ENCODE results near the gene PIGT.
A peak's percentile ranks its signal among the peaks of the same experiment; 100 is the strongest.

The PIGT gene

DNA sequence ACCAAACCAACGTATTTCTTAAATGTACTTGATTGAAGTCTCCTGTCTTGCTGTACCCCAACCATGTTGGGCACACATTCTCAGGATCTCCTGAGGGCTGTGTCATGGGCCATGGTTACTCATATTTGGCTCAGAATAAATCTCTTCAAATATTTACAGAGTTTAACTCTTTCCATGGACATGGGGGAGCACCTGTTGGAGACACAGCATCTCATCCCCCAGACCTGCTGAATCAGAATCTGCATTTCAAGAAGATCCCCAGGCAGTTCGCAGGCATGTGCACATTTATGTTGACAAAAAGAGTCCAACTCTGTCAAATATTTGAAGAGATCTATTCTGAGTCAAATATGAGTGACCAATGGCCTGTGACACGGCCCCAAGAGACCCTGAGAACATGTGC is 24.5 kb downstream of the PIGT start:
- POLR2A ChIA-PET, result no interaction called here
- CTCF ChIA-PET, result interaction anchor here (0.5 kb wide), 1 partner anchor 117 kb away, joined by 3 read pairs; no protein-coding TSS in a partner anchor

GRCh38 chr20:45440891-45441685 is 25.1 kb downstream of the PIGT start:
- ChIA-PET CTCF (interaction anchor here (0.5 kb wide), 1 partner anchor 118 kb away, joined by 3 read pairs; no protein-coding TSS in a partner anchor), POLR2A (no interaction called here)
- no peak for DNase-seq (ENCODE audit: extremely low spot score)
- TF ChIP-seq L3MBTL2 (conservative IDR thresholded peaks at IDR 0.05), result no peak
- TF ChIP-seq ZNF384 (IDR thresholded peaks at IDR 0.05), result no peak
- no peak for TF ChIP-seq PKNOX1 (IDR thresholded peaks at IDR 0.05)
- no peak for TF ChIP-seq TARDBP (IDR thresholded peaks at IDR 0.05)
- TF ChIP-seq SP1 (IDR thresholded peaks at IDR 0.05), result no peak
- no peak for TF ChIP-seq FOXM1 (IDR thresholded peaks at IDR 0.05; ENCODE audit: borderline replicate concordance)
- TF ChIP-seq CTBP1 (IDR thresholded peaks at IDR 0.05; ENCODE audit: borderline replicate concordance), result no peak
- no peak for TF ChIP-seq BHLHE40 (IDR thresholded peaks at IDR 0.05; ENCODE audit: borderline replicate concordance)
- TF ChIP-seq ARNT (IDR thresholded peaks at IDR 0.05), result no peak
- TF ChIP-seq FOXA1 (IDR thresholded peaks at IDR 0.05), result no peak
- no peak for TF ChIP-seq FOXK2 (IDR thresholded peaks at IDR 0.05)
- TF ChIP-seq NFRKB (IDR thresholded peaks at IDR 0.05), result no peak
- TF ChIP-seq ELF4 (IDR thresholded peaks at IDR 0.05), result no peak
- TF ChIP-seq SUZ12 (IDR thresholded peaks at IDR 0.05), result no peak
- no peak for TF ChIP-seq HDGF (IDR thresholded peaks at IDR 0.05; ENCODE audit: borderline replicate concordance)
- no peak for TF ChIP-seq LEF1 (IDR thresholded peaks at IDR 0.05; ENCODE audit: borderline replicate concordance)

More for the DNA sequence above, 24.5 kb downstream of the PIGT start:
- no peak for DNase-seq (ENCODE audit: extremely low spot score)
- TF ChIP-seq ELF4 (IDR thresholded peaks at IDR 0.05) (no peak), L3MBTL2 (conservative IDR thresholded peaks at IDR 0.05) (no peak), TARDBP (IDR thresholded peaks at IDR 0.05) (no peak), HDGF (IDR thresholded peaks at IDR 0.05; ENCODE audit: borderline replicate concordance) (no peak), ZNF384 (IDR thresholded peaks at IDR 0.05) (no peak), FOXA1 (IDR thresholded peaks at IDR 0.05) (no peak), ARNT (IDR thresholded peaks at IDR 0.05) (no peak), LEF1 (IDR thresholded peaks at IDR 0.05; ENCODE audit: borderline replicate concordance) (no peak), PKNOX1 (IDR thresholded peaks at IDR 0.05) (no peak), FOXM1 (IDR thresholded peaks at IDR 0.05; ENCODE audit: borderline replicate concordance) (no peak), CTBP1 (IDR thresholded peaks at IDR 0.05; ENCODE audit: borderline replicate concordance) (no peak), BHLHE40 (IDR thresholded peaks at IDR 0.05; ENCODE audit: borderline replicate concordance) (no peak)

GRCh38 chr20:45441746-45442145 is 25.8 kb downstream of the PIGT start:
- no peak for DNase-seq (ENCODE audit: extremely low spot score)
- POLR2A ChIA-PET, result no interaction called here
- TF ChIP-seq BHLHE40 (IDR thresholded peaks at IDR 0.05; ENCODE audit: borderline replicate concordance), result no peak
- no peak for TF ChIP-seq SUZ12 (IDR thresholded peaks at IDR 0.05)
- TF ChIP-seq PKNOX1 (IDR thresholded peaks at IDR 0.05), result no peak
- TF ChIP-seq NFRKB (IDR thresholded peaks at IDR 0.05), result no peak
- no peak for TF ChIP-seq ZNF384 (IDR thresholded peaks at IDR 0.05)
- no peak for TF ChIP-seq FOXK2 (IDR thresholded peaks at IDR 0.05)
- no peak for TF ChIP-seq HDGF (IDR thresholded peaks at IDR 0.05; ENCODE audit: borderline replicate concordance)
- no peak for TF ChIP-seq TARDBP (IDR thresholded peaks at IDR 0.05)
- TF ChIP-seq LEF1 (IDR thresholded peaks at IDR 0.05; ENCODE audit: borderline replicate concordance), result no peak
- no peak for TF ChIP-seq SP1 (IDR thresholded peaks at IDR 0.05)
- TF ChIP-seq FOXA1 (IDR thresholded peaks at IDR 0.05), result no peak
- no peak for TF ChIP-seq L3MBTL2 (conservative IDR thresholded peaks at IDR 0.05)
- TF ChIP-seq ARNT (IDR thresholded peaks at IDR 0.05), result no peak
- TF ChIP-seq CTBP1 (IDR thresholded peaks at IDR 0.05; ENCODE audit: borderline replicate concordance), result no peak
- no peak for TF ChIP-seq FOXM1 (IDR thresholded peaks at IDR 0.05; ENCODE audit: borderline replicate concordance)
- TF ChIP-seq ELF4 (IDR thresholded peaks at IDR 0.05), result no peak
- CTCF ChIA-PET, result no interaction called here

DNA sequence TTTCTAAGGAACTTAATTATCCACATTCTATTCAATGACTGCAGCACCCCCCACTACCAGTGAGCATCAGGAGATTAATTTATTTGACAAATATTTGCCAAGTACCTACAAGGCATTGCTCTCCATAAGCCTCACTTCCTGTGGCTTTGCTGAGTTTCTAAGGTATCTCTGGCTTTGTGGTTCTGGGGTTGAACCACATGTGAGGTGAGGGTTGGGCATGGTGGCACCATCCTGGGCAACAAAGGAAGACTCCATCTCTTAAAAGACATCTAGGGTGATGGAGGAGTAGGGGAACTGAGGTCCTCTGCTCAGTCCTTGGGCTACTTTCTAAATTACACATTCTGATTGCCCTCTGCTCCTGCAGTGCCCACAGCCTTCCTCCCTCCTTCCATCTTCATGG is 28.1 kb downstream of the PIGT start:
- CTCF ChIA-PET, result no interaction called here
- DNase-seq (ENCODE audit: extremely low spot score), result no peak
- TF ChIP-seq ELF4 (IDR thresholded peaks at IDR 0.05), result no peak
- TF ChIP-seq PKNOX1 (IDR thresholded peaks at IDR 0.05), result no peak
- TF ChIP-seq NFRKB (IDR thresholded peaks at IDR 0.05), result no peak
- TF ChIP-seq TARDBP (IDR thresholded peaks at IDR 0.05), result no peak
- TF ChIP-seq FOXM1 (IDR thresholded peaks at IDR 0.05; ENCODE audit: borderline replicate concordance), result no peak
- TF ChIP-seq FOXK2 (IDR thresholded peaks at IDR 0.05), result no peak
- POLR2A ChIA-PET, result no interaction called here

DNA sequence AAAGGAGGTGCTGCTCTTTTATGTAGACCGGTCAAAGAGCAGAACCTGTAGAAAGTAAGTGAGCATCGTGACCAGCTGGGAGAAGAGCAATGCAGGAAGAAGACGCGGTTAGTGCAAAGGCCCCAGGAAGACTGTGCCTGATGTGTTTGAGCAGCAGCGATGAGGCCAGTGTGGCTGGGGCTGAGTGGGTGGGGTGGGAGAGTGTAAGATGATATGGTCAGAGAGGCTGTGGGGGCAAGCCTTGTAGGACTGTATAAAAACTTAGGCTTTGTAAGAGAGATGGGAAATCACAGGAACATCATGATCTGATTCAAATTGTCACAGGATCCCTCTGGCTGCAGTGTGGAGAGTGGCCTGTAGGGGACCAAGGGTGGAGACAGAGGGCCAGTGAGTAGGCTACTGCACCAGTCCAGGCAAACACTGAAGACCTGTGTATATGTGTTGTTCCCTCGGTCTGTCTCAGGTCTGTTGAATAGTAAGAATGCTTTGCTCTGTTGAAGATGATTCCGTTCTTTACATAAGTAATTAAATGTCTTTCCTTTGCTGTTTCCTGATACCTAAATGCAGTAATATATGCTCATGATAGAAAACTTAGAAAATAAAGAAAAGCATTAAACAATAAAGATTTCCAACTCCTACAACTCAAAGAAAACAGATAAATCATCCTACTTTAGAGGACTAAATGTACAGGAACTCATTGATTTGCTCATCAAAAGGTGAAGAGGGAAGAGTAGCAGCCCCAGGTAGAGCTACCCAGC is 30.0 kb downstream of the PIGT start:
- POLR2A ChIA-PET, result no interaction called here
- TF ChIP-seq ZNF384 (IDR thresholded peaks at IDR 0.05) (no peak), ELF4 (IDR thresholded peaks at IDR 0.05) (no peak), SP1 (IDR thresholded peaks at IDR 0.05) (no peak), ARNT (IDR thresholded peaks at IDR 0.05) (no peak)
- CTCF ChIA-PET, result interaction anchor here (0.9 to 1.8 kb wide), 2 partner anchors 9 to 72 kb away, joined by 3 to 6 read pairs; no protein-coding TSS in a partner anchor
- DNase-seq (ENCODE audit: extremely low spot score), result peak; percentile 69
